Fibroblast of lung (primary cell): Measurements from ENCODE around the gene AICDA. TPM values are rescaled to one million over a fixed set of nuclear protein-coding genes. Genes with fewer than 3 reads are reported as not detected.
A peak's percentile ranks its signal among the peaks of the same experiment; 100 is the strongest.

Experiments used
- DNase-seq, 2 donors: peaks; one replicate each; pipeline versions ENCODE4 v3.0.0 to v3.0.0-alpha.2; 2010; ENCODE audit warnings: low read depth in 2 of 2
- H2AFZ ChIP-seq: 2 replicates; pipeline ENCODE4 v1.5.1; 2012; ENCODE audit warnings: low read length, control low read depth, inconsistent platforms
- H3K27ac ChIP-seq: 2 replicates; pipeline ENCODE4 v1.5.1; 2011; ENCODE audit warnings: low read length, control low read depth; ENCODE audit not compliant: insufficient read depth
- H3K27me3 ChIP-seq: 2 replicates; pipeline ENCODE4 v1.5.1; 2011; ENCODE audit warnings: mild to moderate bottlenecking, low read length; ENCODE audit not compliant: control insufficient read depth, insufficient read depth
- H3K36me3 ChIP-seq: 2 replicates; pipeline ENCODE4 v1.5.1; 2011; ENCODE audit warnings: low read length; ENCODE audit not compliant: control insufficient read depth, insufficient read depth
- H3K4me1 ChIP-seq: 2 replicates; pipeline ENCODE4 v1.5.1; 2011; ENCODE audit warnings: low read length; ENCODE audit not compliant: control insufficient read depth, insufficient read depth; ENCODE audit errors: extremely low read depth
- H3K4me2 ChIP-seq: 2 replicates; pipeline ENCODE4 v1.5.1; 2011; ENCODE audit warnings: low read length, control low read depth; ENCODE audit not compliant: insufficient read depth; ENCODE audit errors: extremely low read depth
- H3K4me3 ChIP-seq, 4 experiments: fragments of 200-600 bp in 1 of 4; sonication (generic) in 1 of 4; replicated peaks in 1 of 4; 2 replicates each; pipeline ENCODE4 v1.5.1; 2011 to 2016; ENCODE audit warnings: low read length in 4 of 4, low read depth in 3 of 4, mild to moderate bottlenecking in 3 of 4, control low read depth in 2 of 4, inconsistent platforms in 1 of 4, mixed read lengths in 1 of 4; ENCODE audit not compliant: insufficient read depth in 1 of 4; ENCODE audit errors: control extremely low read depth in 1 of 4
- H3K79me2 ChIP-seq: 2 replicates; pipeline ENCODE4 v1.5.1; 2012; ENCODE audit warnings: mild to moderate bottlenecking, low read length, inconsistent platforms; ENCODE audit not compliant: control insufficient read depth, insufficient read depth
- H3K9ac ChIP-seq: 2 replicates; pipeline ENCODE4 v1.5.1; 2011; ENCODE audit warnings: mild to moderate bottlenecking, low read length, control low read depth; ENCODE audit not compliant: insufficient read depth
- H3K9me3 ChIP-seq: 2 replicates; pipeline ENCODE4 v1.5.1; 2012; ENCODE audit warnings: low read depth, low read length; ENCODE audit not compliant: control insufficient read depth, insufficient read depth
- H4K20me1 ChIP-seq: 2 replicates; pipeline ENCODE4 v1.5.1; 2011; ENCODE audit warnings: low read length; ENCODE audit not compliant: control insufficient read depth, insufficient read depth; ENCODE audit errors: extremely low read depth
- CTCF ChIP-seq, 2 donors: IDR thresholded peaks in 1 of 2; conservative IDR thresholded peaks in 1 of 2; 1 replicate in 1 of 2; 2 replicates in 1 of 2; pipeline ENCODE4 v1.5.1; 2011 to 2012; ENCODE audit warnings: low read length in 2 of 2, control low read depth in 1 of 2, inconsistent platforms in 1 of 2, low read depth in 1 of 2, mild to moderate bottlenecking in 1 of 2
- EZH2 ChIP-seq: IDR thresholded peaks from 2 replicates; pipeline ENCODE4 v1.5.1; 2012; ENCODE audit warnings: low read length, control low read depth, mild to moderate bottlenecking; ENCODE audit errors: missing control alignments
- polyA plus RNA-seq, 2 donors: library from polyadenylated mRNA; depleted of rRNA in 1 of 2; stranded (reverse) in 1 of 2; unstranded in 1 of 2; fragments of >200 nt; gene quantifications; 2 replicates each; pipeline ENCODE4 v1.2.1, GENCODE V29; 2011 to 2012; ENCODE audit warnings: missing spikeins in 1 of 2
- total RNA-seq: library from RNA; depleted of rRNA; stranded (reverse); fragments of >200 nt; gene quantifications from 2 replicates; pipeline ENCODE4 v1.2.1, GENCODE V29; 2014

AICDA gene
- total and polyA plus RNA-seq, 2 donors (not counting 1 experiment from before 2014, with no cell fraction given): not detected

- H3K4me3 ChIP-seq: no peak overlapping the region
- H3K9ac ChIP-seq: no peak overlapping the region
- no peak overlapping the region for H3K4me2 ChIP-seq
- H2AFZ ChIP-seq: no peak overlapping the region
- H3K79me2 ChIP-seq: no peaks in the 10 kb centered on the region
- DNase-seq: no peak
- no peak overlapping the region for H3K27ac ChIP-seq
- TF ChIP-seq EZH2: no peak
- peak in 1 of 2 donors; percentile 14 for TF ChIP-seq CTCF (conservative IDR thresholded peaks at IDR 0.05 in 1 of 2, IDR thresholded peaks at IDR 0.05 in 1 of 2; ENCODE audit: low read depth in 1 of 2, low read length in 2 of 2)
- H3K27me3 ChIP-seq: no peaks in the 10 kb centered on the region
- no peaks in the 10 kb centered on the region for H3K4me1 ChIP-seq
- H3K9me3 ChIP-seq: no peaks in the 10 kb centered on the region
- H3K36me3 ChIP-seq: no peaks in the 10 kb centered on the region
- no peaks in the 10 kb centered on the region for H4K20me1 ChIP-seq
Measured at GRCh38 chr12:8603856-8604255, 8.8 kb downstream of the AICDA start.

DNA sequence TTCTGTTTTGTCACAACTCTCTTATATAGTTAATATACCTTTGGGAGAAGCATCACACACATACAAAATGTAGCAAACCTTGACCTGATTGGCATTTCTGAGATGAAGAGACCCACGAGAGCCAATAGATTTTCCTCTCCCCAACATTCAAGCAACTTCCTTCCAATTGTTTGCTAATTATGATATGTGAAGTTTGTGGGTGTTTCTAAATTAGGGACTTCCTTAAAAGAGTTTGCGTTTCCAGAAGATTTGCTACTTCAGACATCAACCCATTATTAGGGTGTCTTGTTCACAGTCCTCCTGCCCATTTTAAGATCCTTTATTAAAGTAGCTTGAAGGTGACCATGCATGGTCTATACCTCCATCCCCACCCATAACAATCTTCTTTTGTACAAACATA, 9.4 kb downstream of the AICDA start:
- no peak overlapping the region for H3K27ac ChIP-seq
- H3K9me3 ChIP-seq: no peaks in the 10 kb centered on the region
- no peak for DNase-seq
- H3K9ac ChIP-seq: no peak overlapping the region
- no peaks in the 10 kb centered on the region for H4K20me1 ChIP-seq
- H3K27me3 ChIP-seq: no peaks in the 10 kb centered on the region
- H2AFZ ChIP-seq: no peak overlapping the region
- no peak overlapping the region for H3K4me2 ChIP-seq
- no peaks in the 10 kb centered on the region for H3K4me1 ChIP-seq
- no peaks in the 10 kb centered on the region for H3K79me2 ChIP-seq
- no peak overlapping the region for H3K4me3 ChIP-seq
- no peak for TF ChIP-seq CTCF (conservative IDR thresholded peaks at IDR 0.05 in 1 of 2, IDR thresholded peaks at IDR 0.05 in 1 of 2; ENCODE audit: low read depth in 1 of 2, low read length in 2 of 2)
- no peak for TF ChIP-seq EZH2
- H3K36me3 ChIP-seq: no peaks in the 10 kb centered on the region

GRCh38 chr12:8596561-8596960, 16.1 kb downstream of the AICDA start:
- no peaks in the 10 kb centered on the region for H3K27me3 ChIP-seq
- TF ChIP-seq EZH2: no peak
- no peak for TF ChIP-seq CTCF (conservative IDR thresholded peaks at IDR 0.05 in 1 of 2, IDR thresholded peaks at IDR 0.05 in 1 of 2; ENCODE audit: low read depth in 1 of 2, low read length in 2 of 2)

More at GRCh38 chr12:8596561-8596960, 16.1 kb downstream of the AICDA start:
- H3K36me3 ChIP-seq: no peaks in the 10 kb centered on the region
- H3K4me3 ChIP-seq: no peak overlapping the region
- H4K20me1 ChIP-seq: no peaks in the 10 kb centered on the region
- H3K9ac ChIP-seq: no peak overlapping the region
- no peaks in the 10 kb centered on the region for H3K79me2 ChIP-seq
- no peaks in the 10 kb centered on the region for H3K9me3 ChIP-seq
- H3K27ac ChIP-seq: no peak overlapping the region
- H3K4me2 ChIP-seq: no peak overlapping the region
- DNase-seq: no peak
- H3K4me1 ChIP-seq: no peaks in the 10 kb centered on the region
- H2AFZ ChIP-seq: no peak overlapping the region
